NOMO-1 treated with DMSO at 0.1 percent for 48 hours (cell line): ENCODE results near the gene FGGY.
A peak's percentile ranks its signal among the peaks of the same experiment; 100 is the strongest.
"Not testable (repeated sequence)": the region's sequence is repeated elsewhere in the genome, so short reads cannot be mapped to it uniquely, and the experiment has no call there.

ENCODE experiments used
- DNase-seq: peaks from one replicate; lab custom pipeline; 2025; ENCODE audit not compliant: unreplicated experiment; lab: John Stamatoyannopoulos, UW

The FGGY gene

DNA sequence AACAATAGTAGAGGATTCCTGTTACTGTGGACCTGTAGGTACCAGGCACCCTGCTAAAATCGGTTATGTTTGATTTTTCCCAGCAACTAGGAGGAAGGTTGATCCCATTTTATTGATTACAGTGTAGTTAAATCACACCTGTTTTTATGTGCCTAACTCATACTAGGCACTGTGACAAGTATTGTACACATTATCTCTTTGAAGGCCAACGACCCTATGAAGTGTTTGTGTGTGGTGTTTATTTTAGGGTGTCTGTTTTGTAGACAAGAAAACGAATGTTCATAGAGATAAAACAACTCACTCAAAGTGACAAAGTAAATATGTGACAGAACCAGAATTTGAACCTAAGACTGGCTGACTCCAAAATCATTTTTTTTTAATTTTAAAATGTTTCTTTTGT is 49.5 kb downstream of the FGGY start:
- no peak for DNase-seq

- DNase-seq, result no peak
These were observed 52.2 kb downstream of the FGGY start for GRCh38 chr1:59349101-59349500.

GRCh38 chr1:59350521-59350920 is 53.6 kb downstream of the FGGY start:
- DNase-seq, result no peak

- peak; percentile 49 for DNase-seq
These were observed 55.2 kb downstream of the FGGY start for GRCh38 chr1:59352065-59352464.

GRCh38 chr1:59353453-59353852 is 56.6 kb downstream of the FGGY start:
- no peak for DNase-seq

- DNase-seq, result not testable (repeated sequence)
These were observed 57.3 kb downstream of the FGGY start for GRCh38 chr1:59354239-59354638.

DNA sequence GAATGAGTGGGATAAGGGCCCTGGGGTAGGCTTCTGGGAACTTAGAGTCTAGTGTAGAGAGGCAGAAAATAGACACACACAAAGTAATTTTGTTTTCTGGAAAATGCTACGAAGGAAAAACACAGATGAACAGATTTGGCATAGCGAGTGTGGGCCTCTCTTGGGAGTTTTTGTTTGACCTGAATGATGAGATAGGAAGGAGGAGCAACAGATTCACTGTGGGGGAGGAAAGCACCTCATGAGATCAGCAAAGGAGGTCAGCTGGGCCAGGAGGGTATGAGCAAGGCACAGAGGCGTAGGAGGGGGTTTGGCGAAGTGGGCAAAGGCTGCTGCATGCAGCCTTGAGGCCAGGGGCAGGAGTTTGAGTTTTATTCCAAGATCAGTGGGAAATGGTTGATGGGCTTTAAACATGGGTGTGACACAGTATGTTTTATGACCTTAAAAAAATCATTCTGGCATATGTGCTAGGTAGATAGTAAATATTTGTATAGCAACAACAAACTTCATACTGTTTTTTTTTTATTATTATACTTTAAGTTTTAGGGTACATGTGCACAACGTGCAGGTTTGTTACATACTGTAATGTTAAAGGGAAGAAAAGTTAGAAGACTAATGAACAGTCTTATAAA is 57.9 kb downstream of the FGGY start:
- no peak for DNase-seq

DNA sequence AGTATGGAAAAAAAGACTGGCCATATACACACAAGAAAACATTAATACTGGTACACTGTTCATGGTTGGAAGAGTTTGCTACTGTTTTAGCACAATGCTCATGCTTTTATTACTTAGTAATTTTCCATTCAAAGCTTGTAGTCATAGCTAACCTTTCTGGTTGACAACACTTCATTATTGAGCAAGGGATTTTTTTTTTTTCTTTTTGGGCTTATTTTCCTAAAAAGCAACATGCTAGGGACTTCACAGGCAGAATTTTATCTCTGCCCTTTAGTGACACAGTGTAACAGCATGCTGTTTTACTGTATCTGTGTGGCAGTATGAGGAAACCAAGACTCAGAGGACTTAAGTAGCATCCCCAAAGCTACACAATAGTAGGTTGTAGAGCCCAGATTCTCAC is 58.5 kb downstream of the FGGY start:
- no peak for DNase-seq

DNA sequence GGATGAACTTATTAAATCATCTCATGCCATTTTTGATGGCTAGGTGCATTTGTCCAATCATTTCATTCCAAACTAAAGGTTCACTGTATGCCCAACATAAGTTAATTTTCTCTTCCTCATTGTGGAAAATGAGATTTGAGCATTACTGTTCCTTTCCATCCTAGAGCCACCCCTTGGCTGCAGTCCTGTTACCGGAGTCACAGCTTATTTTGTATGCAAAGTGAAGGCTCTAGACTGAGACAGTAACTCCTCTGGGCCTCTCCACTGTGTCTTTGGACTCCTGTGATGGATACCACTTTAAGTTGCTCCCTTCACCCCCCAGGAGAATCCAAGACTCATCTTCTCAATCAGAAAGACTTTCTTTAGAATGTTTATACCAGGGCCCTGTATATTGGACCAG is 59.7 kb downstream of the FGGY start:
- DNase-seq, result no peak

GRCh38 chr1:59357645-59358320 is 60.9 kb downstream of the FGGY start:
- no peak for DNase-seq

GRCh38 chr1:59359325-59359724 is 62.4 kb downstream of the FGGY start:
- no peak for DNase-seq

DNA sequence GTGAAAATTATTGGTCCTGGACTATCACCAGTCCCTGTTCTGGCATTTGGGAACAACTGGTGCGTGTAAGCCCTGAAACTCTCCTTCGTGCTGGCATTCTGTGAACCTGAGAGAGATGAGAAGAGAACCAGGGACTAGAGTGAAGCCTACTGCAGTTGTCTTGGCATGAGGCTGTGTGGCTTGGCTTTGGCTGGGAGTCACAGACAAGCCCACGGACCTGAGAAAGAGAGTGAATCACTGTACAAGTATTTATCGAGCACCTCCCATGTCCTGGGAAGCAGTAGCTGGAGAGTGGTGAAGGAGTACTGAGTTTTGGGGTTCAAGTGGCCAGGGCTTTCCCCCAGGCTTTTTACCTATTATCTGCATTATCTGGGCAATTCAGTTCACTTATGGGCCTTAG is 63.3 kb downstream of the FGGY start:
- no peak for DNase-seq

DNA sequence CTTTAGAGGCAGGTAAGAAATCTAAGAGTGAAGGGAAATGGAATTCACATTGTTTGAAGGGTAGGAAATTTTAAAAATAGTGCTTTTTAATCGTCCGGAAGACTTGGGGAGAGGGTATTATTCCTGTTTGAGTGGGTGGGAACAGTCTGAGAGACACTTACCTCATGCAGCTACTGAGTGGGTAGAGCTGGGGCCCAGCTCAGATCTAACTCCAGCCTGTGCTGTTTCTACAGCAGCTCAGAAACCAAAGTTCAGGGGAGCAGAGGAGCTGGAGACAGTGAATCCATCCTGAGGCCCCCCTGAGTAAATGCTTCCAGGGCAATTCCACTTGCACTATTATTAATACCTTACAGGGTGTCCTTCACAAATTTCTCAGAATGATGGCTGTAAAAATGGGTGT is 63.8 kb downstream of the FGGY start:
- DNase-seq, result no peak

DNA sequence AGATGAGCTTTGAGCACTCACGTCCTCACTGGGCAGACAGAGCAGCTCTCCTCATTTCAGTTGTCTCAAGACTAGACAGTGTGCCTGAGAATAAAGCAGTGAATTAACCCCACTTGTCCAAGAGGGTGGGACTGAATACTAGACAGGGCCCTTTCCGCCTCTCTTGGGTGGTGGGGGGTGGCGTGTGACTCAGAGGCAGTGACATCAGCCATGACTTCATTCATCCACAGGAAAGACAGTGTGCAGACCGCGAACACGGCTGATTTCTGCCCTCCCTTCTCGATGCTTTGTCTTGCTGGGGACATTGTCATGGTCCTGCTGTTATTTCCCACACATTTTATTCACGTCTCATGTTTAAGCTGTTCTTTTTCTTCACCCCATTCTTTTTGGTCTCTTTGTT is 64.9 kb downstream of the FGGY start:
- no peak for DNase-seq

GRCh38 chr1:59364037-59364436 is 67.1 kb downstream of the FGGY start:
- no peak for DNase-seq

- no peak for DNase-seq
These were observed 69.5 kb downstream of the FGGY start for GRCh38 chr1:59366346-59366745.

DNA sequence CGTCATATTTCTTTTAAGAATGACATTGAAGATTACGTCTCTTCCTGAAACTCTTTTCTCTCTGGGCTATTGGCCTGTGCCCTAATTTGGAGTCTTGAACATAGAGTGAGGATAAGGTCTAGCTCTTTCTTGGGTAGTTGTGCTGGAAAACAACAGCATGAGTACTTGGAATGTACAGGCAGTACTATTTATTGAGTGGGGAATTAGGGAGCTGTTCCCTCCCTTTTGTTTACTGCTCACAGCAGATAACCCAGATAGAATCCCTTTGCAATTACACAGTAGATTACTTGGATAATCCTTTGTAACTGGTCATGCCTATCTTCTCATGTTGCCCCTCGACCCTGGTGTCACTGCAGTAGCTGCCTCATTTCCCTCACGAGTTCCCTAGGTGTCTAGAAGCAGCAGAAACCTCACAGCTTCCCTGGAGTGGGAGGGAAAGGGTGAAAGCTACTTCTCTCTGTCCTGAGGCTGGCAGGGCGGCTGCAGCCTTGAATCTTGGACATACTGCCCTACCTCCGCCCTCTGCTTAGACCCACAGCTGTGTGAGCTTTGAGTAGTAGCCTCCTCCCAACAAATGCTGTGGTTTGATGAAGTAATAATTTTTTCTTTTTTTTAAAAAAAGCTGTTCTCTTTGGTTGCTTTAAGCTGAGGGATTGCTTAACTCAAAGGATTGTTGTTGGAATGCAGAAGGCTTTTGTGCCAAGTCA is 70.6 kb downstream of the FGGY start:
- DNase-seq, result peak; percentile 80

- no peak for DNase-seq
These were observed 71.2 kb downstream of the FGGY start for GRCh38 chr1:59368008-59368670.

DNA sequence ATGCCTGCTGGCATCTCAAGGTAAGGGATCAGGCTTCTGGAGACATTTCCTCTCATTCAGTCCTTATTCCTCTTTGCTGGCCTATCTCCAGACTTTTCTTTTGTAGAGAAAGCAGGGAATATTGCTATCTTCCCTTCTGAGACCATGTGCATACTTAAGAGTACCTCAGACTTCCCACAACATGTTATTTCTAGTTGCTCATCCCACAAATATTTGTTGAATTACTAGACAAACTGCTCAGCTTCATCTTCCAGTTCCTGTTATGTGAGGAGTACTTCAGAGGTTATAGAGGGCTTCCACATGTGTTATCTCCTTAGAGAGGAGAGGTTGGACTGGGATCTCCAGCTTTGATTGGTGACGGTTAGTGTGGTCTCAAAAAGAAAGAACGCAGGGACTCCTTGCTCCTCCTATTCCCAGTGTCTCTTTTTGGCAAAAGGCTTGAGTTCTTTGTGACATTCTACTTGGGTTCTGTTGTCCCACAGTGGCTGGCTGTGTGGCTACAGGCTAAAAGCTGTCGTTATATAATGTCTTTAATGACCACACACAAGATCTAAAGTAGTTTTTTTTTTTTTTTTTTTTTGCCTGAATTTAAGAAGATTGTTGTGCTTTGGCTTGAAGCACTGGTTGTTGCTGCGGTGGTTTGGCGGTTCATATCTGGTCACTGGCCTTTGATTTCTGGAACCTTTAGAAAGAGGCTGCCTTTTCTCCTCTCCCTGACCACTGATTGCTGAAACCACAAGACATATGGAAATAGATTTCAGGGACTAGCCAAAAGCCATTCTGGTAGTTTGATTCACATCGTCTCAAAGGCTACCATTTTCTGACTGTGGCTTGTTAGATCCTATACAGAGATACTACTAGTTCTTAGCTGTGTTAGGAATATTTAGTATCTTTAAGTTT is 78.7 kb downstream of the FGGY start:
- no peak for DNase-seq

- no peak for DNase-seq
These were observed 80.5 kb downstream of the FGGY start for GRCh38 chr1:59377350-59377904.
